SK-N-SH (cell line): ENCODE measurements around the gene CACNA1H. TPM values are rescaled to one million over a fixed set of nuclear protein-coding genes. Genes with fewer than 3 reads are reported as not detected.

Source experiments
- CTCF ChIA-PET: fragments of 300-600, 350-600 bp; formaldehyde crosslinking; extraction: SDS; loops from one replicate; lab custom pipeline; 2021; lab: Yijun Ruan, JAX
- POLR2A ChIA-PET: fragments of 350-600 bp; sonication (Branson Sonifier 250); formaldehyde crosslinking; extraction: SDS; loops from one replicate; lab custom pipeline; 2020; ENCODE audit warnings: antibody characterized with exemption, inconsistent platforms; lab: Yijun Ruan, JAX
- DNase-seq: peaks from one replicate; pipeline ENCODE4 v3.0.0; 2012
- H2AFZ ChIP-seq: fragments of 200-600 bp; sonication (generic); 2 replicates; pipeline ENCODE4 v1.8.1; 2016; ENCODE audit warnings: antibody characterized with exemption, mild to moderate bottlenecking, low read depth
- H3F3A ChIP-seq: fragments of 200-600 bp; sonication (generic); replicated peaks from 2 replicates; pipeline ENCODE3; 2016; ENCODE audit warnings: antibody characterized with exemption, mild to moderate bottlenecking; ENCODE audit not compliant: insufficient read depth
- H3K27ac ChIP-seq, 2 experiments: fragments of 200-500 bp in 1 of 2; fragments of 200-600 bp in 1 of 2; sonication (Bioruptor generic) in 1 of 2; sonication (generic), shearing (Covaris generic) in 1 of 2; 2 replicates each; pipeline versions ENCODE4 v1.5.1 to v1.6.1; 2014 to 2016; ENCODE audit warnings: low read depth in 2 of 2, inconsistent platforms in 1 of 2, low read length in 1 of 2, mild to moderate bottlenecking in 1 of 2, mixed read lengths in 1 of 2
- H3K27me3 ChIP-seq: fragments of 200-600 bp; sonication (generic), shearing (Covaris generic); 2 replicates; pipeline ENCODE4 v1.6.1; 2016; ENCODE audit warnings: mixed run types; ENCODE audit not compliant: insufficient read depth
- H3K36me3 ChIP-seq, 2 experiments: fragments of 200-500 bp in 1 of 2; fragments of 200-600 bp in 1 of 2; sonication (Bioruptor generic) in 1 of 2; sonication (generic) in 1 of 2; replicated peaks in 1 of 2; 2 replicates each; pipeline versions ENCODE3 to v1.5.1; 2014 to 2016; ENCODE audit warnings: low read length in 1 of 2, mild to moderate bottlenecking in 1 of 2; ENCODE audit not compliant: insufficient read depth in 2 of 2, control insufficient read depth in 1 of 2
- H3K4me1 ChIP-seq, 2 experiments: fragments of 200-500 bp in 1 of 2; fragments of 200-600 bp in 1 of 2; sonication (Bioruptor generic) in 1 of 2; sonication (generic), shearing (Covaris generic) in 1 of 2; 2 replicates each; pipeline versions ENCODE4 v1.5.1 to v1.6.1; 2014 to 2016; ENCODE audit warnings: low read depth in 1 of 2, low read length in 1 of 2, mixed run types in 1 of 2; ENCODE audit not compliant: insufficient read depth in 2 of 2, control insufficient read depth in 1 of 2
- H3K4me2 ChIP-seq: fragments of 200-600 bp; sonication (generic), shearing (Covaris generic); 2 replicates; pipeline ENCODE4 v1.6.1; 2017; ENCODE audit warnings: mixed run types
- H3K4me3 ChIP-seq, 2 experiments: fragments of 200-500 bp in 1 of 2; fragments of 200-600 bp in 1 of 2; sonication (Bioruptor generic) in 1 of 2; sonication (generic), shearing (Covaris generic) in 1 of 2; 2 replicates each; pipeline versions ENCODE4 v1.5.1 to v1.8.1; 2014 to 2016; ENCODE audit warnings: low read depth in 2 of 2, inconsistent platforms in 1 of 2, low read length in 1 of 2, mild to moderate bottlenecking in 1 of 2, mixed read lengths in 1 of 2, moderate library complexity in 1 of 2
- H3K79me2 ChIP-seq: fragments of 200-600 bp; sonication (generic); 2 replicates; pipeline ENCODE4 v1.8.1; 2017; ENCODE audit warnings: mild to moderate bottlenecking; ENCODE audit not compliant: insufficient read depth
- H3K9ac ChIP-seq: fragments of 200-600 bp; sonication (generic); 2 replicates; pipeline ENCODE4 v1.6.1; 2017; ENCODE audit warnings: mixed run types
- H3K9me2 ChIP-seq: fragments of 200-600 bp; sonication (generic); 2 replicates; pipeline ENCODE4 v1.6.1; 2017; ENCODE audit warnings: mixed run types
- H3K9me3 ChIP-seq: fragments of 200-600 bp; sonication (generic); 2 replicates; pipeline ENCODE4 v1.6.1; 2017; ENCODE audit warnings: mixed run types, mild to moderate bottlenecking, moderate library complexity
- H4K20me1 ChIP-seq: fragments of 200-600 bp; sonication (generic); 2 replicates; pipeline ENCODE4 v1.6.1; 2017; ENCODE audit warnings: mild to moderate bottlenecking, mixed run types; ENCODE audit not compliant: insufficient read depth
- FOXJ3 ChIP-seq: sonication (generic); formaldehyde crosslinking; IDR thresholded peaks from 2 replicates; pipeline ENCODE4 v1.5.1; 2020; ENCODE audit warnings: mild to moderate bottlenecking, missing genetic modification reagents
- FOXM1 ChIP-seq: IDR thresholded peaks from 2 replicates; pipeline ENCODE4 v1.4.0; 2012; ENCODE audit warnings: low read depth, mild to moderate bottlenecking
- GABPA ChIP-seq: IDR thresholded peaks from 2 replicates; pipeline ENCODE4 v1.4.0; 2012; ENCODE audit warnings: low read depth, mild to moderate bottlenecking
- RFX5 ChIP-seq: IDR thresholded peaks from 2 replicates; pipeline ENCODE4 v1.6.1; 2012; ENCODE audit warnings: mild to moderate bottlenecking, improper control_type of control experiment, low read length
- SIN3A ChIP-seq: IDR thresholded peaks from 2 replicates; pipeline ENCODE4 v1.6.1; 2012; ENCODE audit warnings: low read depth, mild to moderate bottlenecking, low read length, moderate library complexity, borderline replicate concordance
- SMC3 ChIP-seq: IDR thresholded peaks from 2 replicates; pipeline ENCODE4 v1.6.1; 2012; ENCODE audit warnings: low read depth, low read length, improper control_type of control experiment
- TAF1 ChIP-seq: IDR thresholded peaks from 2 replicates; pipeline ENCODE4 v1.6.1; 2012; ENCODE audit warnings: low read depth, mild to moderate bottlenecking, low read length, moderate library complexity, borderline replicate concordance
- YY1 ChIP-seq: IDR thresholded peaks from 2 replicates; pipeline ENCODE4 v1.4.0; 2012; ENCODE audit warnings: low read depth, mild to moderate bottlenecking
- WGBS: methylation state at CpG from one replicate; pipeline ENCODE4 v1.1.6; 2017; ENCODE audit warnings: low lambda C conversion rate; 5-methylcytosine and 5-hydroxymethylcytosine counted together
- polyA plus RNA-seq, 3 experiments: library from polyadenylated mRNA; depleted of rRNA; stranded (reverse); fragments of >200 nt; gene quantifications; 2 replicates each; pipeline ENCODE4 v1.2.3, GENCODE V29; 2012
- TF ChIP-seq, protein P1 (sequence below): IDR thresholded peaks from 2 replicates; pipeline ENCODE4 v1.4.0; 2012; ENCODE audit warnings: low read depth, borderline replicate concordance
- TF ChIP-seq, protein P2 (sequence below): IDR thresholded peaks from 2 replicates; pipeline ENCODE4 v1.4.0; 2012; ENCODE audit warnings: low read depth
- TF ChIP-seq, protein P3 (sequence below): fragments of 200-600 bp; sonication (generic); IDR thresholded peaks from 2 replicates; pipeline ENCODE4 v1.6.1; 2017; ENCODE audit warnings: antibody characterized with exemption, mild to moderate bottlenecking, moderate library complexity

The CACNA1H gene
- polyA plus RNA-seq, 1 of the 3 experiments (the other 2 are of a cell fraction) = not detected

DNA sequence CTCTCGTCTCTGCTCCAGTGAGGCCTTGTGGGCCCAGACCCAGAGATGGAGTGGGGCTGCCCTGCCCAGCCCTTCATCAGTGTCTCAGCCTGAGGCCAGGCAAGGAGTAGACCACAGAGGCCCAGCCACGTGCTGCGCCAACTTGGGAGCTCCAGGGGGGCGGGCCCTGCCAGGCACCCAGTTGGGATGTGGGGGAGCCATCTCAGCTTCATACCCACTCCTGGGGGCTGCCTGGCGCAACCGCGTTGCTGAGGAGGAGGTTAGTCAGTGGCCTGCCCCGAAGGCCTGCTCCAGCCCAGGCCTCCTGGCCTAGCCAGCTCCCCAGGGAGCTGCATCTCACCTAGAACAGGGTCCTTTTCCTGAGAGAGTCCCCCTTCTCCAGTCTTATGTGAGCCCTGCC lies 60.3 kb downstream of the CACNA1H start:
- no peaks in the 10 kb centered on the region for H3F3A ChIP-seq
- no peak overlapping the region for H2AFZ ChIP-seq
- TF ChIP-seq, protein P1, sequence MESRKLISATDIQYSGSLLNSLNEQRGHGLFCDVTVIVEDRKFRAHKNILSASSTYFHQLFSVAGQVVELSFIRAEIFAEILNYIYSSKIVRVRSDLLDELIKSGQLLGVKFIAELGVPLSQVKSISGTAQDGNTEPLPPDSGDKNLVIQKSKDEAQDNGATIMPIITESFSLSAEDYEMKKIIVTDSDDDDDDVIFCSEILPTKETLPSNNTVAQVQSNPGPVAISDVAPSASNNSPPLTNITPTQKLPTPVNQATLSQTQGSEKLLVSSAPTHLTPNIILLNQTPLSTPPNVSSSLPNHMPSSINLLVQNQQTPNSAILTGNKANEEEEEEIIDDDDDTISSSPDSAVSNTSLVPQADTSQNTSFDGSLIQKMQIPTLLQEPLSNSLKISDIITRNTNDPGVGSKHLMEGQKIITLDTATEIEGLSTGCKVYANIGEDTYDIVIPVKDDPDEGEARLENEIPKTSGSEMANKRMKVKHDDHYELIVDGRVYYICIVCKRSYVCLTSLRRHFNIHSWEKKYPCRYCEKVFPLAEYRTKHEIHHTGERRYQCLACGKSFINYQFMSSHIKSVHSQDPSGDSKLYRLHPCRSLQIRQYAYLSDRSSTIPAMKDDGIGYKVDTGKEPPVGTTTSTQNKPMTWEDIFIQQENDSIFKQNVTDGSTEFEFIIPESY = no peak
- TF ChIP-seq FOXM1 (no peak), YY1 (no peak), TAF1 (no peak), GABPA (no peak), RFX5 (no peak), FOXJ3 (CRISPR knock-in tag) (no peak), SMC3 (no peak)
- TF ChIP-seq, protein P2, sequence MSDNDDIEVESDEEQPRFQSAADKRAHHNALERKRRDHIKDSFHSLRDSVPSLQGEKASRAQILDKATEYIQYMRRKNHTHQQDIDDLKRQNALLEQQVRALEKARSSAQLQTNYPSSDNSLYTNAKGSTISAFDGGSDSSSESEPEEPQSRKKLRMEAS = no peak
- TF ChIP-seq, protein P3, sequence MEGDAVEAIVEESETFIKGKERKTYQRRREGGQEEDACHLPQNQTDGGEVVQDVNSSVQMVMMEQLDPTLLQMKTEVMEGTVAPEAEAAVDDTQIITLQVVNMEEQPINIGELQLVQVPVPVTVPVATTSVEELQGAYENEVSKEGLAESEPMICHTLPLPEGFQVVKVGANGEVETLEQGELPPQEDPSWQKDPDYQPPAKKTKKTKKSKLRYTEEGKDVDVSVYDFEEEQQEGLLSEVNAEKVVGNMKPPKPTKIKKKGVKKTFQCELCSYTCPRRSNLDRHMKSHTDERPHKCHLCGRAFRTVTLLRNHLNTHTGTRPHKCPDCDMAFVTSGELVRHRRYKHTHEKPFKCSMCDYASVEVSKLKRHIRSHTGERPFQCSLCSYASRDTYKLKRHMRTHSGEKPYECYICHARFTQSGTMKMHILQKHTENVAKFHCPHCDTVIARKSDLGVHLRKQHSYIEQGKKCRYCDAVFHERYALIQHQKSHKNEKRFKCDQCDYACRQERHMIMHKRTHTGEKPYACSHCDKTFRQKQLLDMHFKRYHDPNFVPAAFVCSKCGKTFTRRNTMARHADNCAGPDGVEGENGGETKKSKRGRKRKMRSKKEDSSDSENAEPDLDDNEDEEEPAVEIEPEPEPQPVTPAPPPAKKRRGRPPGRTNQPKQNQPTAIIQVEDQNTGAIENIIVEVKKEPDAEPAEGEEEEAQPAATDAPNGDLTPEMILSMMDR = no peak
- H3K9me2 ChIP-seq = no peaks in the 10 kb centered on the region
- H3K9me3 ChIP-seq = no peaks in the 10 kb centered on the region
- H3K27ac ChIP-seq = no peak overlapping the region
- no peak overlapping the region for H3K9ac ChIP-seq
- no peak overlapping the region for H3K4me3 ChIP-seq
- no CpG with 5 or more reads among the region's 8 CpGs for WGBS
- H3K36me3 ChIP-seq = no peaks in the 10 kb centered on the region
- H3K4me1 ChIP-seq = no peaks in the 10 kb centered on the region
- H3K27me3 ChIP-seq = peaks cover 80% of the 10 kb centered on the region
- ChIA-PET CTCF (no interaction called here), POLR2A (no interaction called here)
- H4K20me1 ChIP-seq = 0 out of 2 replicates have a peak, but pooled peaks cover under 1% of the 10 kb centered on the region
- H3K4me2 ChIP-seq = no peak overlapping the region
- H3K79me2 ChIP-seq = no peaks in the 10 kb centered on the region
- no peak for DNase-seq

DNA sequence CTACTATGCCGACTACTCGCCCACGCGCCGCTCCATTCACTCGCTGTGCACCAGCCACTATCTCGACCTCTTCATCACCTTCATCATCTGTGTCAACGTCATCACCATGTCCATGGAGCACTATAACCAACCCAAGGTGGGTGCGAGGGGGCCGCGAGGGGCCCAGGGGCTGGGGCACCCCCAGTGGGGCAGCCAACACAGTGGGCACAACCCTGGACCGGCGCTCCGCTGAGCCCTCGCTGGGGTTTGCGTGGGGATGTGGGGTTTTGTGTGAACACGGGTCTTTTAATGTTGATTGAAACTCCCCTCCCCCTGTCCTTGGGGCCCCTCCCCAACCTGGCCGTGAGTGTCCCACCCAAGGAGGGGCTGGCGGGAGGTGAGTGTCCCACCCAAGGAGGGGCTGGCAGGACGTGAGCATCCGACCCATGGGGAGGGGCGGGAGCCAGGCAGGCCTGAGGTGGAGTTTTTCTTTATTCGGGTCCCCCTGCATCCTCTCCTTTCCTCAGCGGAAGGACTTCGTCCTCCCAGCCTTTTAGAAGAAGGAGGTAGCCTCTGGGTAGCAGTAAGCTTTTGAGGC lies 61.0 kb downstream of the CACNA1H start:
- Histone ChIP-seq H3K4me2 (no peak overlapping the region), H3K9me3 (no peaks in the 10 kb centered on the region), H3K9me2 (no peaks in the 10 kb centered on the region), H3K4me1 (no peaks in the 10 kb centered on the region), H3K4me3 (no peak overlapping the region), H3F3A (no peaks in the 10 kb centered on the region), H3K27me3 (peaks cover 79% of the 10 kb centered on the region), H3K36me3 (no peaks in the 10 kb centered on the region), H4K20me1 (no peaks in the 10 kb centered on the region), H3K79me2 (no peaks in the 10 kb centered on the region), H2AFZ (no peak overlapping the region), H3K9ac (no peak overlapping the region), H3K27ac (no peak overlapping the region)
- TF ChIP-seq SIN3A = no peak
- ChIA-PET CTCF (interaction anchor here (0.8 kb wide), 1 partner anchor 8 kb away, joined by 3 read pairs; no protein-coding TSS in a partner anchor), POLR2A (no interaction called here)
- 51% methylated on average over 16 of the region's 25 CpGs for WGBS
- DNase-seq = no peak
